HS-27A (cell line): Measurements from ENCODE around the gene ZMYND8.
"Not testable (repeated sequence)": the region's sequence is repeated elsewhere in the genome, so short reads cannot be mapped to it uniquely, and the experiment has no call there.

Experiments used
- DNase-seq: peaks from one replicate; pipeline ENCODE4 v3.0.0-alpha.2; 2012; ENCODE audit warnings: low read depth, missing footprints

The ZMYND8 gene

GRCh38 chr20:47202733-47203667 lies 153.5 kb downstream of the ZMYND8 start:
- no peak for DNase-seq

DNA sequence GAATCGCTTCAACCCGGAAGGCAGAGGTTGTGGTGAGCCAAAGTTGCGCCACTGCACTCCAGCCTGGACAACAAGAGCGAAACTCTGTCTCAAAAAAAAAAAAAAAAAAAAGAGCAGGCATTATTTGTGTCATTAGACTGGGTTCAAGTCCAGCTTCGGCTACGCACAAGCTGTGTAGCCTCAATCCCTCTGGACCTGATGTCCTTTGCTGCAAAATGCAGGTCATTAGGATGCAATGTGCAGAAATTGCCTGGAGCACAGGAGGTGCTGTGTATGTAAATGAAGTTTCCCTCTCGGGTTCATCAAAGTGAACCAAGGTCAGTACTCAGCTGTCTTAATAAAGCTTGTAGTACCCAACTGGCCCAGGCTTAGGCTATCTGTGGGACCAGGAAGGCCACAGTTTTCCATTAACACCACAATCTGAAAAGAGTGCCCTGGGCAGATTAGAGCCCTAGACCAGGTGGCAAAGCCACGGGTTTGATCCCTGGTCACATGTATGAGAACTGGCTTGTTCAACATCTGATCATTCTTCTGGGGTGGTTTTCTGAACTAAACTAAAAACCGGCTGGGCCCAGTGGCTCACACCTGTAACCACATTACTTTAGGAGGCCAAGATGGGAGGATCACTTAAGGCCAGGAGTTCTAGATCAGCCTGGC lies 155.3 kb downstream of the ZMYND8 start:
- no peak for DNase-seq

DNA sequence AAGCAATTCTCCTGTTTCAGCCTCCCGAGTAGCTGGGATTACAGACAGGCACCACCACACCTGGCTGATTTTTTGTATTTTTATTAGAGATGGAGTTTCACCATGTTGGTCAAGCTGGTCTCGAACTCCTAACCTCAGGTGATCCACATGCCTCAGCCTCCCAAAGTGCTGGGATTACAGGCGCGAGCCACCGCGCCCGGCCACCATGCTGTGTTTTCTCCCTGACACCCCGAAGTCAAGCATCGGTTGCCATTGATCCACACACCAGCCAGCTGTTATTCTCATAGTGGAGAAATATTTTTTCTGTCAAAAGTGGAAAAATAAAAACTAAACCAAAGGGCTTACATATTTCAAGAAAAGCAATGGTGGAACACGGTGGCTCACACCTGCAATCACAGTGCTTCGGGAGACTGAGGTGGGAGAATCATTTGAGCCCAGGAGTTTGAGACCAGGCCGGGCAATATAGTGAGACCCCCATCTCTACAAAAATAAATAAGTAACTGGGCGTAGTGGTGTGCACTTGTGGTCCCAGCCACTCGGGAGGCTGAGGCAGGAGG lies 157.4 kb downstream of the ZMYND8 start:
- no peak for DNase-seq

DNA sequence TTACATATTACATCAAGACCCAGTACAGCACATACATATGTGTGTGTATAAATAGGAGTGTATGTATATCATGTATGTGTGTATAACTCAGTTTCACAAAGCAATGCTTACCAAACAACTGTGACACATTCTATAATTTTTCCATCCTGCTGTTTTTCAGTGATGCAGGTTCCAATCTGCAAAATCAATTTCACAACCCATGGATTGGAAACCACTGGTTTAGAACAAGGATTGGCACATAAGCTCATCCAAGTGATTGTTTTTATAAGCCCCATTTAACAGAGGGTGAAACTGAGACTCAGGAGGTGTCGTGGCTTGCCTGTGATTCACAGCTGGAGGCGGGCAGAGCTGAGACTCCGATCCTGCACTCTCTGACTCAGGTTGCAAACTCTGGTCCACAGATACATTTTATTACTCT lies 158.2 kb downstream of the ZMYND8 start:
- no peak for DNase-seq

DNA sequence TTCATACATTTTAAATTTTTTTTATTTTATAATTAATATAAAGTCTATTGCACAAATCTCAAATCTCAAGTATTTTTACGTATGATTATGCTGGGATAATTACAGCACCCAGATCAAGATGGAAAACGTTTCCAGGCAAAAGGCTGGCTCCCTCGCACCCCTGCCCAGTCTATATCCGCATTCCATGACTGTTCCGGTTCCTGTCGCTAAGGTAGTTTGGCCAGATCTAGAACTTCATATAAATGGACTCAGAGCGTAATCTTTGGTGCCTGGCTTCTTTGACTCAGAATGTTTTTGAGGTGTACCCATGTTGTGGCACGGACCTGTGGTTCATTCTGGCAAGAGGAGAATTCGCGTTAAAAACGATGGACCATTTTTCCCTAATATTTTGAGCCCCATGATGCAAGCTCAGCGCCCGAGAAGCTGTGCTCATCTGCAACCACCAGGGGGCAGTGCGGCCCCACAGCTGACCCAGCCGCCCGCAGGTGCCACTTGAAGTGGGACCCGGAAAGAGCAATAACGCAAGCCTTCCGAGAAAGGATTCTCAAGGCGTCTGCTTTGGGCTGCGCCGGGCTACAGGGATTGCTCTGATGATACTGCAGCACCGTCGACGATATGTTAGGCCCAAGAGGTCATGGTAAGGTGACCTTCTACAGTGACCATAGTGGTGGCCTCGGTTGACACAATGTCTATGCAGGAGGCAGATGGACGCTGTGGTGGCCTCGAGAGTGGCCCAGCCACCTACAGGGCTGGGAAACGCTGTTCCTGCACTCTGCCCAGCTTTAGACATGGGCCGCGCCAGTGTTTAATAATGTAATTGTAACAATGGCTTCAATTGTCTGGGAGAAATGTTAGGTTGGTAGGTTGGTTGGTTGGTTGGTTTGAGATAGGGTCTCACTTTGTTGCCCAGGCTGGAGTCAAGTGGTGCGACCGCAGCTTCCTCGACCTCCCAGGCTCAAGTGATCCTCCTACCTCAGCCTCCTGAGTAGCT lies 160.1 kb downstream of the ZMYND8 start:
- DNase-seq, result no peak

- DNase-seq, result no peak
Observed at GRCh38 chr20:47195573-47195972, 160.9 kb downstream of the ZMYND8 start.

DNA sequence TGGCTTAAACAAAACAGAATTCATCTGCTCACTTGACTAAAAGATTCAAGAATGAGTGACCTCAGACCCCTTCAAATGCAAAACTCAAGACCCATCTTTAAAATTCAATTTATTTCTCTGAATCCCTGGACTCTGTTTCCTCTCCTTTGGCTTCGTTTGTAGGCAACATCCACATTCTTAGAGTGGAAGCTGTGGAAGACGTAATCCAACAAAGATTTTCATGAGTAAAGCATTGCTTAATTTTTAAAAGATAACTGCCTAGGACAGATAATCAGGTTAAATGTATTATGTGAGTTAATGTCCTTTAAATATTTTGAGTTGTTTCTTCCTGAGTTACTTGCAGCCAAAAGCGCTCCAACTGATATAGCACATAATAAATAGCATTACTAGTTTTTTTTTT lies 164.5 kb downstream of the ZMYND8 start:
- no peak for DNase-seq

GRCh38 chr20:47191074-47191673 lies 165.3 kb downstream of the ZMYND8 start:
- DNase-seq, result no peak

- DNase-seq, result no peak
Observed at GRCh38 chr20:47189060-47189459, 167.4 kb downstream of the ZMYND8 start.

DNA sequence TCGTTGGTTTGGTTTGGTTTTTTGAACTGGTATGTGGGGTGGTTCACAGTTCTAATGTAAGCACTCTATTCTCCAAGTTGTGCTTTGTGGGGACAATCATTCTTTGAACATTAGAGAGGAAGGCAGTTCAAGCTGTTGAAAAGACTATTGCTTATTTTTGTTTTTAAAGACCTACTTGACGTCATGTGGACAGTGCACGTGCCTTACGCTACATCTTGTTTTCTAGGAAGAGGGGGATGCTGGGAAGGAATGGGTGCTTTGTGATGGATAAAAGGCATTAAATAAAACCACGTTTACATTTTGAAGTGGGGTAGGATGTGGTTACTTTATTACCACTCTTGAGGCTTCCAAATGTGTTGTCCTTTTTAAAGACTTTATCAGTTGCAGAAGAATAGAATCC lies 168.0 kb downstream of the ZMYND8 start:
- no peak for DNase-seq

GRCh38 chr20:47187450-47188195 lies 168.9 kb downstream of the ZMYND8 start:
- no peak for DNase-seq

DNA sequence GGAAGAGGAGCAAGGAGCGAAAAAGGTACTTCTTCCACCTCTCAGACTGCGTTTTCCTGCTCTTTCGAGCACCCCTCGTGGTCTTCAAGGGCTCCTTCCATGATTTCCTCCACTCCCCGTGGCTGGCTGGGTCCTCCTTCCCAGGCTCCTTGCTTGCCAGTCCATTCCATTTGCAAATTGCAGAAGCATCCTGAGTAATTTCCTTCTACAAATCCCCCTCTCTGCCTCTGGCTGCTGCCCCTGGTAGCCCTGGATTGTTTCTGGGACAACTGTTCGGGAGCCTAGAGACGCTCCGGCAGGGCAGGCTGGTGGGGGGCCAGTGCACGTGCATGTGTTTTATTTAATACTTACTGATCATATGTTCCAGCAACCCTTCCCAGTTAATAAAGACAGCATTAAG lies 173.1 kb downstream of the ZMYND8 start:
- no peak for DNase-seq

DNA sequence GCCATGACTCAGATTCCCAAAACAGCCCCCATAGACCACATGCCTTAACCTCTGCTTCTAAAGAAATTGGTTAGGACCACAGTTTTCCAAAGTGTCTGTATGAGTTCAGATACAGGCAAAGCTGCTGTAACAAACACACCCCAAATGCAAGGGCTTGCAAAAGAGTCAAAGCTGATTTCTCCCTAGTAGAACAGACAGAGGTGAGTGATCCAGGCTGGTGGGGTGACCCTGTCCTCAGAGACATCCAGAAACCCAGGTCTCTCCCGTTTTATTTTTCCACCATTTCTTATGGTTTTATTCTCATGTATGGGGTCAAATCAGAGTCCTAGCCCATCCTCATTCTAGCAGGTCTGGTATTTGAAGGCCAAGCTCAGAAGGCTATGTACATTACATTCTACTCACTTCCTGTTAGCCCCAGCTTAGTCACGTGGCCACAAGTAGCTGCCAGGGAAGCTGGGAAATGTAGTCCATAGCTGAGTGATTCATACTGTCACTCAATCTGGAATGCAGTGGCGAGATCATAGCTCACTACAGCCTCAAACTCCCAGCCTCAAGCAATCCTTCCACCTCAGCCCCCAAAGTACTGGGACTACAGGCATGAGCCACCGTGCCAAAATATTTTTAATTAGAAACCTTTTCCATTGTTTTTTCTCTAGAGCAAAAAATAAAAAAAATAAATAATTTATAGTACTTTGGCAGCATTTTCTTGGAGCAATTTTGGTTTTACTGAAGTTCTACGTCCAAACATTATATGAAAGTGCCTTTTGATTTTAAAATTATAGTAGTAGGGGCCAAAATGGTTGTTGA lies 175.2 kb downstream of the ZMYND8 start:
- peak; percentile 58 for DNase-seq

- DNase-seq, result no peak
Observed at GRCh38 chr20:47179267-47179666, 177.2 kb downstream of the ZMYND8 start.

GRCh38 chr20:47178851-47179250 lies 177.6 kb downstream of the ZMYND8 start:
- DNase-seq, result no peak

DNA sequence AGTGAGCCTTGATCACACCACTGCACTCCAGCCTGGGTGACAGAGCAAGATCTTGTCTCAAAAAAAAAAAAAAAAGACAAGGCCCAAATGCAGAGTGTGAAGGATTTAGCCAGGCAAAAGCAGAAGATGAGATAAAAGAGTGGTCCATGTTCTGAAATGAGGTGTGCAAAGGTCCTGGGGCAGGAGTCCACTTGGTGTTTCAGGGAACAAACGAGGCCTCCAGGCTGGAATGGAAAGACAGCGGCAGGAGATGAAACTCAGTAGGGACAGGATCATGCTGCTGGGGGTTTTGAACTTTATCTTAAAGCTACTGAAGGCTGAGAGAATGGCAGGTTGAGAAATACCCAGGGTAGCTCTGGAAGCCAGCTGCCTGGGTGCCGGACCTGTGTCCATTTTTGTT lies 178.2 kb downstream of the ZMYND8 start:
- no peak for DNase-seq

GRCh38 chr20:47176217-47176616 lies 180.3 kb downstream of the ZMYND8 start:
- not testable (repeated sequence) for DNase-seq

DNA sequence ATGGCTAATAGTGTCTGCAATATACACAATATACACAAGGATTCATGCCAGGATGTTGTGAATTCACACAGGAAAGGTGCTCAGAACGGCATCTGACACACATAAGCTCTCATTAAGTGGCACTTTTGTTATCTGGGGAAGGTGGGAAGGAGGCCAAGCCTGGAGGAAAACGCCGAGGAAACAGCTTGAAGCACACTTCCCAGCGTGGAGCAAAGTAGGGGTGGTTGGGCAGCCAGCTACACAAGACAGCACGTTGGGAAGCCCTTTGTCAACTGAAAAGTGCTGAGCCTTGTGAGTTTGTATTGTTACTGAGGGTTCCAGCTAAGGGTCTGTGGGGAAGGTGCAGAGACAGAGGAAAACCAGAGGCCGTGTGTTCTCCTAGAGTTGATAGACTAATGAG lies 181.0 kb downstream of the ZMYND8 start:
- DNase-seq, result no peak

DNA sequence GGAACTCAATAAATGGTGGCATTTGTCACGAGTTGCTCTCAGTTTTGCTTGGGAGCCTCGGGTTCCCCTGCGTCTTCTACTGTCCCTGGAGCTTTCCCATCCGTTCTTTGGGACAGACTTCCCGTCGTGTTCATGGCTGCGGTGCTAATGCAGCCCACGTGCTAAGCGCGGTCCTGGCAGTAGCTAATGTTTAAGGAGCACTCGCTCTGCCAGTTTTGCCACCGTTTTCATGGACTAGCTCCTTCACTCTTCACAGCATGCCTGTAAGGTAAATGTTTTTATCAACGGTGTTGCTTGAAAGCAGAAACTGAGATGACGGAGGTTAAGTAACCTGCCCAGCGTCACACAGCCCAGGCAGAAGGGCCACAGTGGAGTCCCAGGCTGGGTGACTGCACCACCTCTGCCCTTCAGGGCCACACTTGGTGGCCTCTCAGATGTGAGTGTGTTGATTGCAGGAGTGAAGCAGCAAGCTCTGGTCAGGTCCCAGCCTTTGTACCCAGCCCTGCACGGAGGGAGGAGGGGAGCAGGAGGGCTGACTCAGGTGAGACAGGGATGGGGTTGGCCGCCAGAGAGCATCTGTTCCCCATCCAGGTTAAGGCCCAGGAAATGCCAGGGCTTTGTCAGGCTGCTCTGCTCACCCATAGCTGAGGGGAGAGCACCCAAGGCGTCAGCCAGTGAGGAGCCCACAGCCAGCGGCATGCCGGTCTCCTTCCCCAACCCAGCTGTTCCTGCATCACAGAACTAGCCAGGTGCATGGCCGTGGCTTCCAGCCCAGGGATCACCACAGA lies 181.8 kb downstream of the ZMYND8 start:
- DNase-seq, result no peak
